HL-60 (cell line): Measurements from ENCODE around the gene TP53TG3B.
"Not testable (repeated sequence)": the region's sequence is repeated elsewhere in the genome, so short reads cannot be mapped to it uniquely, and the experiment has no call there.

ENCODE experiments used
- DNase-seq, 2 experiments: peaks; one replicate each; pipeline ENCODE4 v3.0.0-alpha.2; 2010 to 2020; ENCODE audit warnings: low read depth in 1 of 2, low spot score in 1 of 2
- H3K27ac ChIP-seq: fragments of 250-450 bp; sonication (Bioruptor Pico); replicated peaks from 2 replicates; pipeline ENCODE4 v1.5.1; 2020; ENCODE audit warnings: mild to moderate bottlenecking, moderate library complexity
- H3K27me3 ChIP-seq: fragments of 250-450 bp; sonication (Bioruptor Pico); 2 replicates; pipeline ENCODE4 v1.5.1; 2021; ENCODE audit warnings: mild to moderate bottlenecking, moderate library complexity; ENCODE audit not compliant: insufficient read depth, poor library complexity, severe bottlenecking
- H3K4me3 ChIP-seq: replicated peaks from 2 replicates; pipeline ENCODE4 v1.5.1; 2011; ENCODE audit warnings: mild to moderate bottlenecking, control low read depth, low read length; ENCODE audit not compliant: insufficient read depth
- long read RNA-seq: library from polyadenylated mRNA; unstranded; transcript quantifications from one replicate; pipeline ENCODE4 v2.0.0, GENCODE V29; 2020

TP53TG3B gene, protein sequence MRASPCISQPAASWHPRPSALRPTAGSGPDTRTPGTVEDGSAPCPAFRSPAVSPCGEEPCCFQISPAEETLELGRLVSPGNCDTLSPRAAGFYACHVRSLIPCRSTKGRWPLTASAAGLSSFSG
- long read RNA-seq = 0 reads

DNA sequence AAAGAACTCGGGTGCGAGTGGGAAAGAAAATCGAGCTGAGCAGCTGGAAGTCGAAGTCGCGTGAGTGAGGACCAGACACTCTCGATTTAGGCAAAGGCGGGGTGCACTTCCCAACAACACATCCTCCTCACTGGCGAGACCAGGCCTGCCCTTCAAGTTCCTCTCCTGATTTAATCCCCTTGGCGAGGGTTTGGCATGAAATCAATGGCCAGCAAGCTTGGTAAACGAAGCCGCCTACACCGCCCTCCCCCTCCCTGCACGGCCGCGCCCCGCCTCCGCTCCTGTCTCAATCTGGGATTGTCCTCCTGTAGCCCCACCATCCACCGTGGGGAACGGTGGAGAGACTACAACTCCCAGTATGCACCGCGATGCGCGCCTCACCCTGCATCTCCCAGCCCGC lies at the start of gene TP53TG3B:
TSS of gene TP53TG3B (plus strand) at position 301 of the 400 bp plus-strand sequence. CDS start at position 369, 68 bp downstream.
- not testable (repeated sequence) for DNase-seq, H3K4me3 ChIP-seq, H3K27ac ChIP-seq, H3K27me3 ChIP-seq

DNA sequence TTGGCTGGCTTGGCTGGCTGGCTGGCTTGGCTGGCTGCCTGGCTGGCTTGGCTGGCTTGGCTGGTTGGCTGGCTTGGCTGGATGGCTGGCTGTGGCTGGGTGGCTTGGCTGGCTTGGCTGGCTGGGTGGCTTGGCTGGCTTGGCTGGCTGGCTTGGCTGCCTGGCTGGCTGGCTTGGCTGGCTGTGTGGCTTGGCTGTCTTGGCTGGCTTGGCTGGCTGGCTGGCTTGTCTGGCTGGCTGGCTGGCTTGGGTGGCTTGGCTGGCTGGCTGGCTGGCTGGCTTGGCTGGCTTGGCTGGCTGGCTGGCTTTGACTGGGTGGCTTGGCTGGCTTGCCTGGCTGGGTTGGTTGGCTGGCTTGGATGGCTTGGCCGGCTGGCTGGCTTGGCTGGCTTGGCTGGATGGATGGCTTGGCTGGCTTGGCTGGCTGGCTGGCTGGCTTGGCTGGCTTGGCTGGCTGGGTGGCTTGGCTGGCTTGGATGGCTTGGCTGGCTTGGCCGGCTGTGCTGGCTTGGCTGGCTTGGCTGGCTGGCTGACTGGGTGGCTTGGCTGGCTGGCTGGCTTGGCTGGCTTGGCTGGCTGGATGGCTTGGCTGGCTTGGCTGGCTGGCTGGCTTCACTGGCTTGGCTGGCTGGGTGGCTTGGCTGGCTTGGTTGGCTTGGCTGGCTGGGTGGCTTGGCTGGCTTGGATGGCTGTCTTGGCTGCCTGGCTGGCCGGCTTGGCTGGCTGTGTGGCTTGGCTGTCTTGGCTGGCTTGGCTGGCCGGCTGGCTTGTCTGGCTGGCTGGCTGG lies 24.2 kb upstream of the TP53TG3B start:
- not testable (repeated sequence) for H3K27ac ChIP-seq, H3K4me3 ChIP-seq, H3K27me3 ChIP-seq
- DNase-seq = peak in 1 of 2 experiments; percentile 33

DNA sequence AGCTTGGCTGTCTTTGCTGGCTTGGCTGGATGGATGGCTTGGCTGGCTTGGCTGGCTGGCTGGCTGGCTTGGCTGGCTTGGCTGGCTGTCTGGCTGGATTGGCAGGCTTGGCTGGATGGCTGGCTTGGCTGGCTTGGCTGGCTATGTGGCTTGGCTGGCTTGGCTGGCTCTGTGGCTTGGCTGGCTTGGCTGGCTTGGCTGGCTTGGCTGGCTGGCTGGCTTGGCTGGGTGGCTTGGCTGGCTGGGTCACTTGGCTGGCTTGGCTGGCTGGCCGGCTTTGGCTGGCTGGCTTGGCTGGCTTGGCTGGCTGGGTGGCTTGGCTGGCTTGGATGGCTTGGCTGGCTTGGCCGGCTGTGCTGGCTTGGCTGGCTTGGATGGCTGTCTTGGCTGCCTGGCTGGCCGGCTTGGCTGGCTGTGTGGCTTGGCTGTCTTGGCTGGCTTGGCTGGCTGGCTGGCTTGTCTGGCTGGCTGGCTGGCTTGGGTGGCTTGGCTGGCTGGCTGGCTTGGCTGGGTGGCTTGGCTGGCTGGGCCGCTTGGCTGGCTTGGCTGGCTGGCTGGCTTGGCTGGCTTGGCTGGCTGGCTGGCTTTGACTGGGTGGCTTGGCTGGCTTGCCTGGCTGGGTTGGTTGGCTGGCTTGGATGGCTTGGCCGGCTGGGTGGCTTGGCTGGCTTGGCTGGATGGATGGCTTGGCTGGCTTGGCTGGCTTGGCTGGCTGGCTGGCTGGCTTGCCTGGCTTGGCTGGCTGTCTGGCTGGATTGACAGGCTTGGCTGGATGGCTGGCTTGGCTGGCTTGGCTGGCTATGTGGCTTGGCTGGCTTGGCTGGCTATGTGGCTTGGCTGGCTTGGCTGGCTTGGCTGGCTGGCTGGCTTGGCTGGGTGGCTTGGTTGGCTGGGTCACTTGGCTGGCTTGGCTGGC lies 22.8 kb upstream of the TP53TG3B start:
- H3K27me3 ChIP-seq, H3K27ac ChIP-seq, H3K4me3 ChIP-seq: not testable (repeated sequence)
- DNase-seq = peak in 1 of 2 experiments; percentile 27

DNA sequence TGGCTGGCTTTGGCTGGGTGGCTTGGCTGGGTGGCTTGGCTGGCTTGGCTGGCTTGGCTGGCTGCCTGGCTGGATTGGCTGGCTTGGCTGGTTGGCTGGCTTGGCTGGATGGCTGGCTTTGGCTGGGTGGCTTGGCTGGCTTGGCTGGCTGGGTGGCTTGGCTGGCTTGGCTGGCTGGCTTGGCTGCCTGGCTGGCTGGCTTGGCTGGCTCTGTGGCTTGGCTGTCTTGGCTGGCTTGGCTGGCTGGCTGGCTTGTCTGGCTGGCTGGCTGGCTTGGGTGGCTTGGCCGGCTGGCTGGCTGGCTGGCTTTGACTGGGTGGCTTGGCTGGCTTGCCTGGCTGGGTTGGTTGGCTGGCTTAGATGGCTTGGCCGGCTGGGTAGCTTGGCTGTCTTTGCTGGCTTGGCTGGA lies 22.1 kb upstream of the TP53TG3B start:
- not testable (repeated sequence) for H3K27ac ChIP-seq, H3K27me3 ChIP-seq, H3K4me3 ChIP-seq
- peak in 1 of 2 experiments; percentile 9 for DNase-seq

DNA sequence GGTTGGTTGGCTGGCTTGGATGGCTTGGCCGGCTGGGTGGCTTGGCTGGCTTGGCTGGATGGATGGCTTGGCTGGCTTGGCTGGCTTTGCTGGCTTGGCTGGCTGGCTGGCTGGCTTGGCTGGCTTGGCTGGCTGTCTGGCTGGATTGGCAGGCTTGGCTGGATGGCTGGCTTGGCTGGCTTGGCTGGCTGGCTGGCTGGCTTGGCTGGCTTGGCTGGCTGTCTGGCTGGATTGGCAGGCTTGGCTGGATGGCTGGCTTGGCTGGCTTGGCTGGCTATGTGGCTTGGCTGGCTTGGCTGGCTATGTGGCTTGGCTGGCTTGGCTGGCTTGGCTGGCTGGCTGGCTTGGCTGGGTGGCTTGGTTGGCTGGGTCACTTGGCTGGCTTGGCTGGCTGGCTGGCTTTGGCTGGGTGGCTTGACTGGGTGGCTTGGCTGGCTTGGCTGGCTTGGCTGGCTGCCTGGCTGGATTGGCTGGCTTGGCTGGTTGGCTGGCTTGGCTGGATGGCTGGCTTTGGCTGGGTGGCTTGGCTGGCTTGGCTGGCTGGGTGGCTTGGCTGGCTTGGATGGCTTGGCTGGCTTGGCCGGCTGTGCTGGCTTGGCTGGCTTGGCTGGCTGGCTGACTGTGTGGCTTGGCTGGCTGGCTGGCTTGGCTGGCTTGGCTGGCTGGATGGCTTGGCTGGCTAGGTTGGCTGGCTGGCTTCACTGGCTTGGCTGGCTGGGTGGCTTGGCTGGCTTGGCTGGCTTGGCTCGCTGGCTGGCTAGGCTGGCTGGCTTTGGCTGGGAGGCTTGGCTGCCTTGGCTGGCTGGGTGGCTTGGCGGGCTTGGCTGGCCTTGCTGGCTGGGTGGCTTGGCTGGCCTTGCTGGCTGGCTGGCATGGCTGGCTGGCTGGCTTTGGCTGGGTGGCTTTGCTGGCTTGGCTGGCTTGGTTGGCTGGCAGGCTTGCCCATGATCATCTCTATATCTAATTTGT lies 21.3 kb upstream of the TP53TG3B start:
- peak in 1 of 2 experiments; percentile 15 for DNase-seq
- H3K27ac ChIP-seq, H3K4me3 ChIP-seq, H3K27me3 ChIP-seq: not testable (repeated sequence)
